Mucosa of descending colon (tissue), 3 donors: ENCODE data around the gene DTX1. TPM values are rescaled to one million over a fixed set of nuclear protein-coding genes. Genes with fewer than 3 reads are reported as not detected.
"Not testable (repeated sequence)": the region's sequence is repeated elsewhere in the genome, so short reads cannot be mapped to it uniquely, and the experiment has no call there.

ENCODE experiments used
- ATAC-seq: fragments of 200-7000 bp; cut with Tn5 transposase; one replicate; pipeline ENCODE4 v1.9.1; 2020; ENCODE audit warnings: mild to moderate bottlenecking, moderate library complexity
- DNase-seq, 3 donors: peaks; one replicate each; pipeline ENCODE4 v3.0.0-alpha.2; 2020
- H3K36me3 ChIP-seq: fragments of 200-600 bp; one replicate; pipeline ENCODE4 v1.8.0; 2021; ENCODE audit warnings: low read depth, mild to moderate bottlenecking
- H3K4me1 ChIP-seq: fragments of 200-600 bp; one replicate; pipeline ENCODE4 v1.8.0; 2021; ENCODE audit warnings: low read depth, mild to moderate bottlenecking
- H3K4me3 ChIP-seq: fragments of 200-600 bp; one replicate; pipeline ENCODE4 v1.8.0; 2021; ENCODE audit warnings: mild to moderate bottlenecking
- H3K9me3 ChIP-seq: fragments of 200-600 bp; one replicate; pipeline ENCODE4 v1.8.0; 2021; ENCODE audit warnings: mild to moderate bottlenecking
- intact Hi-C, 2 donors: fragments of 100-400 bp; cut with DNase I in 1 of 2; cut with micrococcal nuclease in 1 of 2; formaldehyde crosslinking; loops; one replicate each; pipeline versions ENCODE4 v1.11.0 to v1.11.1; 2022; cut with DNase I, micrococcal nuclease
- total RNA-seq, 3 donors: library from RNA; stranded (reverse); fragmentation: NEBNext Ultra II Directional in 2 of 3; extraction: Animal tissue kit (Norgen Biotek cat#: 25700) in 2 of 3; gene quantifications; one replicate each; pipeline versions ENCODE4 v1.2.1 to v1.2.4, GENCODE V29; 2021 to 2023
- TF ChIP-seq, protein P1 (sequence below): fragments of 200-600 bp; IDR thresholded peaks from one replicate; pipeline ENCODE4 v1.8.0; 2022; ENCODE audit warnings: antibody characterized with exemption, mild to moderate bottlenecking
- donor health status: DM: no; HTN: no; CAD: no; lungs with moderate emphysema.
- donor health status: DM: no; HTN: no; CAD: no.
- donor health status: DM: no; HTN: yes; CAD: no.

DTX1 gene
- total RNA-seq, 3 donors from 2014 or later: 0.67 to 5.9 (median 1.6) TPM

DNA sequence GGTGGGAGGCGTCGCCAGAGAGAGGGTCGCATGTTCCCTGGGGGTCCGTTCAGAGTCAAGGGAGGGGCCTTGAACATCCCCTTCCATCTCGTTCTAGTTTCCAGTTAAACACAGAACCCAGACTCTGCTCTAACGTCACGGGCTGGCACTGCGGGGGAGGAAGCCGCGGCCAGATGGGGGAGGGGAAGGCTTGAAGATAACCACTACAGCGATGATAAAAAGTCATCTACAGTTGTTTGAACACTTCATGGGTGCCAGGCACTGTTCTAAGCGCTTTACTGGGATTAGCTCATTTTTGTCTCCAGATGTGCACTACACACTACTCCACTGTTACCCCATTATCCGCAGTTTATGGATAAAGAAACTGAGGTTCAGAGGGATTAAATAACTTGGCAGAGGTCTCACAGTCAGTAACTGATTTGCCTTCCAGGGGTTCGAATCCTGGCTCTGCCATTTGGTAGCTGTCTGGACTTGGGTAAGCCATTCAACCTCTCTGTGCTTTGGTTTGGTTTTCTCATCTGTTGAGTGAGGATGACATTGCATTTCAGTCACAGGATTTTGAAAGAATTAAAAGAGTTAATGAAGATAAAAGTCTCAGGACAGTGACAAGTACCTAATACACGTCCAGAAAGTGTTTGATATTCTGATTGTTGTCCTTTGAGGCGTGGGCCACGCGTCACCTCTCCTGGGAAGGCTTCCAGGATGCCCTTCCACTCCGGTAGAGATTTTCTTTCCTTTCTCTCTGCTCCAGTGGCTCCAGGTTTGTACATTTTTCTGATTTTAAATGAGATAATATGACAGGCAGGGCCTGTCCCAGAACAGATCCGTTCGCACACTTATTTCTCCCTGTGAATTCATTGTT lies 79.8 kb downstream of the DTX1 start:
- TF ChIP-seq, protein P1, sequence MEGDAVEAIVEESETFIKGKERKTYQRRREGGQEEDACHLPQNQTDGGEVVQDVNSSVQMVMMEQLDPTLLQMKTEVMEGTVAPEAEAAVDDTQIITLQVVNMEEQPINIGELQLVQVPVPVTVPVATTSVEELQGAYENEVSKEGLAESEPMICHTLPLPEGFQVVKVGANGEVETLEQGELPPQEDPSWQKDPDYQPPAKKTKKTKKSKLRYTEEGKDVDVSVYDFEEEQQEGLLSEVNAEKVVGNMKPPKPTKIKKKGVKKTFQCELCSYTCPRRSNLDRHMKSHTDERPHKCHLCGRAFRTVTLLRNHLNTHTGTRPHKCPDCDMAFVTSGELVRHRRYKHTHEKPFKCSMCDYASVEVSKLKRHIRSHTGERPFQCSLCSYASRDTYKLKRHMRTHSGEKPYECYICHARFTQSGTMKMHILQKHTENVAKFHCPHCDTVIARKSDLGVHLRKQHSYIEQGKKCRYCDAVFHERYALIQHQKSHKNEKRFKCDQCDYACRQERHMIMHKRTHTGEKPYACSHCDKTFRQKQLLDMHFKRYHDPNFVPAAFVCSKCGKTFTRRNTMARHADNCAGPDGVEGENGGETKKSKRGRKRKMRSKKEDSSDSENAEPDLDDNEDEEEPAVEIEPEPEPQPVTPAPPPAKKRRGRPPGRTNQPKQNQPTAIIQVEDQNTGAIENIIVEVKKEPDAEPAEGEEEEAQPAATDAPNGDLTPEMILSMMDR: no peak
- intact Hi-C loops: no loop called here
- no peaks in the 10 kb centered on the region for H3K9me3 ChIP-seq
- no peaks in the 10 kb centered on the region for H3K36me3 ChIP-seq
- peaks cover 14% of the 10 kb centered on the region for H3K4me1 ChIP-seq
- H3K4me3 ChIP-seq: no peak overlapping the region
- ATAC-seq: peak; percentile 55
- peak; percentile 73 to 75 (median 75) for DNase-seq

GRCh38 chr12:113136990-113137511 lies 80.5 kb downstream of the DTX1 start:
- DNase-seq (peak; percentile 87 to 90 (median 88)), ATAC-seq (peak; percentile 83)
- peaks cover 19% of the 10 kb centered on the region for H3K4me1 ChIP-seq
- no peak overlapping the region for H3K4me3 ChIP-seq
- TF ChIP-seq, protein P1: no peak
- intact Hi-C loops: no loop called here
- H3K36me3 ChIP-seq: no peaks in the 10 kb centered on the region
- no peaks in the 10 kb centered on the region for H3K9me3 ChIP-seq

DNA sequence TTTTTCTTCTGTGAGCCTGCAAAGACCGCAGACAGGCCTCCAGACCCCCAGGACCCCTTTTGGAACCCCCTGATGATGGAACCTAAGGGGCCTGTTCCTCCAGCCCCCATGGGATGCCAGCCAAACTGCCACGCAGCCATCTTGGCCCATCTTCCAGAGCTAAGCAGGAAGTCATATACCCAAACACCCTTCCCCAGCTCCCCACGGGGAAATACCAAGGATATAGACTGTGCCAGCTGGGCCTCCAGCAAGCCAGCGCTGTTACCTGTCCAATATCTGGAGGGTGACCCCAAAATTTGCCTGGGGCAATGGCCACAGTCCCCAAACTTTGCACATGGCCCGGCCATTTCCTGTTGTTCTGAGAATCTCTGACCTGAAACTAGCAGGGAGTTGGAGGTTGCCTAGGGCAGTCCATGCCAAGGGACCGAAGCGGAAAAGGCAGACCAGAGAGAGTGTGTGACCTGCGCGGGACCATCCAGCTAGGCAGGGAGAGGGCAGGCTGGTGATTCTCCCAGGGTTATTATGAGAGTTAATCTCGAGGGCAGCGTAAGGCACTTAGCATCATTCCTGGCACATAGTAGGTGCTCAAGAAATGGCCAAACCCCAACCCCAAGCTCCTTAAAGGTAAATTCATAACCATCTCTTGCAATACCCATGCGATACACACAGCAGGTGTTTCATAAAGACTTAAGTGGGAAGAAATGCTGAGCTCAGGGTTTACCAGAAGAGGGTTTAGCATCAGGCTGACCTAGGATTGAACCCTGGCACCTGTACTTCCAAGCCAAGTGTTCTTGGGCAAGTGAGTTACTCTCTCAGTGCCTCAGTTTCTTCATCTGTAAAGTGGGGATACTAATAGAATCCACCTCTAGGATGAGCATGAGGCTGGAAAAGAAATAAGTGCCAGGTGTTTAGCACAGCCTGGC lies 81.6 kb downstream of the DTX1 start:
- Histone ChIP-seq H3K4me1 (peaks cover 19% of the 10 kb centered on the region), H3K36me3 (no peaks in the 10 kb centered on the region), H3K4me3 (no peak overlapping the region), H3K9me3 (no peaks in the 10 kb centered on the region)
- TF ChIP-seq, protein P1: no peak
- intact Hi-C loops: no loop called here
- no peak for ATAC-seq
- no peak for DNase-seq

DNA sequence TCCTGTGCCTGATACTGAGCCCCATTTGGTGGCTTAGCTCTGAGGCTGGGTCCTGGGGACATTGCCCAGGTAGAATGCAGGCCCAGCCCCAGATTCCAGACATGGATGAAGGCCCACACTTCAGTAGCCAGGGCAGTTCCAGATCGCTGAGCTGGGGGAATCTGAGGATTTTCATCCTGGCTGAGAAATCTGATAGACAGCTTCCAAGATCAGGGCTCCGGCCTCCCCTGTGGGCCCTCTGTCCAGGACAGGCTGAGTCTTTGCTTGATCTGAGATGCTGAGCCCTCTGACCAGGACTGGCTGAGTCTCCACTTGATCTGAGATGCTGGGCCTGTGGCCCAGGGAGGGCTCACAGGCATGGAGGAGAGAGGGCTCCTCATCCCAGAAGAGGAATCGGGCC lies 82.3 kb downstream of the DTX1 start:
- no peaks in the 10 kb centered on the region for H3K36me3 ChIP-seq
- ATAC-seq: no peak
- no peaks in the 10 kb centered on the region for H3K9me3 ChIP-seq

GRCh38 chr12:113140706-113141105 lies 84.2 kb downstream of the DTX1 start:
- no peak for ATAC-seq
- Histone ChIP-seq H3K4me3 (no peak overlapping the region), H3K36me3 (no peaks in the 10 kb centered on the region), H3K4me1 (peaks cover 13% of the 10 kb centered on the region), H3K9me3 (no peaks in the 10 kb centered on the region)
- DNase-seq: no peak
- TF ChIP-seq, protein P1: no peak
- intact Hi-C loops: no loop called here

More for the DNA sequence above, 82.3 kb downstream of the DTX1 start:
- no peak for DNase-seq
- TF ChIP-seq, protein P1: no peak
- peaks cover 19% of the 10 kb centered on the region for H3K4me1 ChIP-seq
- intact Hi-C loops: no loop called here
- no peak overlapping the region for H3K4me3 ChIP-seq

DNA sequence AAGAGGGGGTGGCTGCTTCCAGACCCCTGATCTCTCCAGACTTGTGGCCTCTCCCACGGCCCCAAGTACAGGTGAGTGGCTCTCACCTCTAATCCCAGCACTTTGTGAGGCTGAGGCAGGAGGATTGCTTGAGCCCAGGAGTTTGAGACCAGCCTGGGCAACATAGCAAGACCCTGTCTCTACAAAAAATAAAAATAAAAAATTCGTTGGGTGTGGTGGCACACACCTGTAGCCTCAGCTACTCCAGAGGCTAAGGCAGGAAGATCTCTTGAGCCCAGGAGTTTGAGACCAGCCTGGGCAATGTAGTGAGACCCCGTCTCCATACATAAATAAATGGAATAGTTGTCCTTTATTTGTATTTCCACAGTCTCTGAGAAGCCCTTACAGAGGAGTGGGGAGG lies 85.2 kb downstream of the DTX1 start:
- H3K4me1 ChIP-seq, ATAC-seq, H3K4me3 ChIP-seq, intact Hi-C loops, H3K36me3 ChIP-seq, DNase-seq, H3K9me3 ChIP-seq: not testable (repeated sequence)
